HepG2 (cell line): Measurements from ENCODE around the gene AP3B1. TPM values are rescaled to one million over a fixed set of nuclear protein-coding genes. Genes with fewer than 3 reads are reported as not detected.
A peak's percentile ranks its signal among the peaks of the same experiment; 100 is the strongest.

Experiments
- ATF6 ChIP-seq: sonication (generic); formaldehyde crosslinking; conservative IDR thresholded peaks from 2 replicates; pipeline ENCODE4 v1.4.0; 2020; ENCODE audit warnings: missing genetic modification reagents
- CEBPG ChIP-seq: IDR thresholded peaks from 2 replicates; pipeline ENCODE4 v1.6.1; 2016
- HNRNPLL ChIP-seq: fragments of 200-400 bp; formaldehyde crosslinking; IDR thresholded peaks from 2 replicates; pipeline ENCODE4 v1.6.1; 2017; ENCODE audit warnings: mild to moderate bottlenecking, low read depth, low read length; ENCODE audit not compliant: poor library complexity, severe bottlenecking
- MATR3 ChIP-seq: sonication (generic); formaldehyde crosslinking; IDR thresholded peaks from 2 replicates; pipeline ENCODE4 v1.4.0; 2020; ENCODE audit warnings: missing genetic modification reagents
- NR2C2 ChIP-seq: sonication (generic); formaldehyde crosslinking; IDR thresholded peaks from 2 replicates; pipeline ENCODE4 v1.4.0; 2020; ENCODE audit warnings: missing genetic modification reagents, mild to moderate bottlenecking, moderate library complexity, borderline replicate concordance
- STAT6 ChIP-seq: sonication (generic); formaldehyde crosslinking; IDR thresholded peaks from 2 replicates; pipeline ENCODE4 v1.4.0; 2020; ENCODE audit warnings: missing genetic modification reagents, mild to moderate bottlenecking, borderline replicate concordance
- TAF15 ChIP-seq: fragments of 200-400 bp; formaldehyde crosslinking; IDR thresholded peaks from one replicate; pipeline ENCODE4 v1.6.1; 2018; ENCODE audit warnings: mild to moderate bottlenecking, low read depth, low read length; ENCODE audit not compliant: poor library complexity, severe bottlenecking
- ZBTB21 ChIP-seq: sonication (generic); formaldehyde crosslinking; IDR thresholded peaks from 2 replicates; pipeline ENCODE4 v1.4.0; 2020; ENCODE audit warnings: missing genetic modification reagents
- ZBTB42 ChIP-seq: sonication (generic); formaldehyde crosslinking; IDR thresholded peaks from 2 replicates; pipeline ENCODE4 v1.5.0; 2020; ENCODE audit warnings: mild to moderate bottlenecking, missing genetic modification reagents
- ZFY ChIP-seq: sonication (generic); formaldehyde crosslinking; IDR thresholded peaks from 2 replicates; pipeline ENCODE4 v1.4.0; 2020; ENCODE audit warnings: missing genetic modification reagents
- ZNF124 ChIP-seq: sonication (generic); formaldehyde crosslinking; IDR thresholded peaks from 2 replicates; pipeline ENCODE4 v1.4.0; 2020; ENCODE audit warnings: missing genetic modification reagents
- ZNF33A ChIP-seq: sonication (generic); formaldehyde crosslinking; IDR thresholded peaks from 2 replicates; pipeline ENCODE4 v1.5.1; 2020; ENCODE audit warnings: missing genetic modification reagents, mild to moderate bottlenecking, moderate library complexity, borderline replicate concordance
- ZNF749 ChIP-seq: sonication (generic); formaldehyde crosslinking; IDR thresholded peaks from 2 replicates; pipeline ENCODE4 v1.8.0; 2022; ENCODE audit warnings: mild to moderate bottlenecking, missing genetic modification reagents, moderate library complexity, borderline replicate concordance
- ZNF816 ChIP-seq: sonication (generic); formaldehyde crosslinking; IDR thresholded peaks from 2 replicates; pipeline ENCODE4 v1.8.0; 2022; ENCODE audit warnings: missing genetic modification reagents, mild to moderate bottlenecking, borderline replicate concordance
- polyA plus RNA-seq, 8 experiments: library from polyadenylated mRNA; depleted of rRNA in 3 of 8; stranded (reverse) in 7 of 8; unstranded in 1 of 8; fragments of >200 nt; fragmentation: Illumina TruSeq in 4 of 8; extraction: Trizol in 4 of 8; gene quantifications; 2 replicates each; pipeline versions ENCODE4 v1.2.1 to v1.2.3, GENCODE V29; 2011 to 2016; ENCODE audit warnings: low read depth in 4 of 8, missing spikeins in 1 of 8, mixed read lengths in 1 of 8; ENCODE audit not compliant: insufficient read depth in 1 of 8
- total RNA-seq, 5 experiments: library from RNA; depleted of rRNA; stranded (reverse); fragments of >200 nt; fragmentation: Illumina TruSeq; extraction: Trizol; gene quantifications; 2 replicates each; pipeline ENCODE4 v1.2.3, GENCODE V29; 2016; ENCODE audit warnings: low read depth in 1 of 5
- TF ChIP-seq, protein P1 (sequence below): sonication (generic); formaldehyde crosslinking; IDR thresholded peaks from 2 replicates; pipeline ENCODE4 v1.4.0; 2020; ENCODE audit warnings: mild to moderate bottlenecking, missing genetic modification reagents
- TF ChIP-seq, protein P2 (sequence below), 2 experiments: fragments of 450-650 bp in 1 of 2; sonication (generic) in 1 of 2; formaldehyde crosslinking; IDR thresholded peaks; 2 replicates each; pipeline versions ENCODE4 v1.5.0 to v1.8.0; 2020 to 2022; ENCODE audit warnings: mild to moderate bottlenecking in 1 of 2, missing genetic modification reagents in 1 of 2
- TF ChIP-seq, protein P3 (sequence below): sonication (generic); formaldehyde crosslinking; IDR thresholded peaks from 2 replicates; pipeline ENCODE4 v1.4.0; 2020; ENCODE audit warnings: missing genetic modification reagents

Gene AP3B1
- total and polyA plus RNA-seq, 2 of the 13 experiments (the other 11 are each of a cell fraction or from before 2014, with no cell fraction given): 37.7 to 51.2 TPM

GRCh38 chr5:78294248-78295034, at the start of gene AP3B1 (continued):
- TF ChIP-seq ATF6 (CRISPR knock-in tag) (0 out of 2 replicates have a peak, but pooled peaks have one; percentile 20), ZNF33A (CRISPR knock-in tag) (peak; percentile 86; the same call in 1 of the 2 replicates), TAF15 (peak; percentile 61), ZFY (CRISPR knock-in tag) (peak; percentile 84), ZBTB21 (CRISPR knock-in tag) (no peak; the same call in 1 of the 2 replicates), NR2C2 (CRISPR knock-in tag) (peak; percentile 53; the same call in 1 of the 2 replicates), ZNF749 (CRISPR knock-in tag) (peak; percentile 47; the same call in 1 of the 2 replicates), ZBTB42 (CRISPR knock-in tag) (0 out of 2 replicates have a peak, but pooled peaks have one; percentile 55), MATR3 (CRISPR knock-in tag) (no peak), ZNF124 (CRISPR knock-in tag) (peak; percentile 87; the same call in 1 of the 2 replicates), HNRNPLL (peak; percentile 77), ZNF816 (CRISPR knock-in tag) (peak; percentile 72), STAT6 (peak; percentile 85), CEBPG (peak; percentile 8; the same call in 1 of the 2 replicates)
- TF ChIP-seq, protein P1, sequence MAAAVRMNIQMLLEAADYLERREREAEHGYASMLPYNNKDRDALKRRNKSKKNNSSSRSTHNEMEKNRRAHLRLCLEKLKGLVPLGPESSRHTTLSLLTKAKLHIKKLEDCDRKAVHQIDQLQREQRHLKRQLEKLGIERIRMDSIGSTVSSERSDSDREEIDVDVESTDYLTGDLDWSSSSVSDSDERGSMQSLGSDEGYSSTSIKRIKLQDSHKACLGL: peak; percentile 68
- TF ChIP-seq, protein P2, sequence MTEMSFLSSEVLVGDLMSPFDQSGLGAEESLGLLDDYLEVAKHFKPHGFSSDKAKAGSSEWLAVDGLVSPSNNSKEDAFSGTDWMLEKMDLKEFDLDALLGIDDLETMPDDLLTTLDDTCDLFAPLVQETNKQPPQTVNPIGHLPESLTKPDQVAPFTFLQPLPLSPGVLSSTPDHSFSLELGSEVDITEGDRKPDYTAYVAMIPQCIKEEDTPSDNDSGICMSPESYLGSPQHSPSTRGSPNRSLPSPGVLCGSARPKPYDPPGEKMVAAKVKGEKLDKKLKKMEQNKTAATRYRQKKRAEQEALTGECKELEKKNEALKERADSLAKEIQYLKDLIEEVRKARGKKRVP (CRISPR knock-in tag; IDR thresholded peaks at IDR 0.05): peak in 1 of 2 experiments; percentile 38; a peak in 2 of 4 replicates
- TF ChIP-seq, protein P3, sequence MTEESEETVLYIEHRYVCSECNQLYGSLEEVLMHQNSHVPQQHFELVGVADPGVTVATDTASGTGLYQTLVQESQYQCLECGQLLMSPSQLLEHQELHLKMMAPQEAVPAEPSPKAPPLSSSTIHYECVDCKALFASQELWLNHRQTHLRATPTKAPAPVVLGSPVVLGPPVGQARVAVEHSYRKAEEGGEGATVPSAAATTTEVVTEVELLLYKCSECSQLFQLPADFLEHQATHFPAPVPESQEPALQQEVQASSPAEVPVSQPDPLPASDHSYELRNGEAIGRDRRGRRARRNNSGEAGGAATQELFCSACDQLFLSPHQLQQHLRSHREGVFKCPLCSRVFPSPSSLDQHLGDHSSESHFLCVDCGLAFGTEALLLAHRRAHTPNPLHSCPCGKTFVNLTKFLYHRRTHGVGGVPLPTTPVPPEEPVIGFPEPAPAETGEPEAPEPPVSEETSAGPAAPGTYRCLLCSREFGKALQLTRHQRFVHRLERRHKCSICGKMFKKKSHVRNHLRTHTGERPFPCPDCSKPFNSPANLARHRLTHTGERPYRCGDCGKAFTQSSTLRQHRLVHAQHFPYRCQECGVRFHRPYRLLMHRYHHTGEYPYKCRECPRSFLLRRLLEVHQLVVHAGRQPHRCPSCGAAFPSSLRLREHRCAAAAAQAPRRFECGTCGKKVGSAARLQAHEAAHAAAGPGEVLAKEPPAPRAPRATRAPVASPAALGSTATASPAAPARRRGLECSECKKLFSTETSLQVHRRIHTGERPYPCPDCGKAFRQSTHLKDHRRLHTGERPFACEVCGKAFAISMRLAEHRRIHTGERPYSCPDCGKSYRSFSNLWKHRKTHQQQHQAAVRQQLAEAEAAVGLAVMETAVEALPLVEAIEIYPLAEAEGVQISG (CRISPR knock-in tag): peak; percentile 89
